ENCODE data around the gene UROC1.

Gene UROC1

GRCh38 chr3:126468028-126468891 lies 49.3 kb downstream of the UROC1 start:
- Histone ChIP-seq H3K9ac (ENCODE audit: low read depth, low read length, poor library complexity, severe bottlenecking) (no peak overlapping the region), H3K4me3 (ENCODE audit: low read length, poor library complexity, severe bottlenecking) (peak overlapping the region; percentile 13), H4K20me1 (ENCODE audit: insufficient read depth, low read length, poor library complexity, severe bottlenecking) (peaks cover 86% of the 10 kb centered on the region), H2AFZ (ENCODE audit: low read length) (no peak overlapping the region), H3K4me1 (ENCODE audit: insufficient read depth, low read length, poor library complexity, severe bottlenecking) (peaks cover 58% of the 10 kb centered on the region), H3K27me3 (ENCODE audit: insufficient read depth, low read length, poor library complexity, severe bottlenecking) (no peaks in the 10 kb centered on the region), H3K9me3 (ENCODE audit: insufficient read depth, low read depth, low read length) (no peaks in the 10 kb centered on the region), H3K79me2 (ENCODE audit: insufficient read depth, low read length) (peaks cover 97% of the 10 kb centered on the region), H3F3A (ENCODE audit: low read depth) (no peaks in the 10 kb centered on the region), H3K9me2 (replicated peaks; ENCODE audit: low read depth, low read length) (no peaks in the 10 kb centered on the region), H3K36me3 (ENCODE audit: insufficient read depth, low read length) (peaks cover 77% of the 10 kb centered on the region), H3K4me2 (ENCODE audit: low read depth, low read length, poor library complexity, severe bottlenecking) (peak overlapping the region; percentile 94)
- TF ChIP-seq EZH2phosphoT487 (IDR thresholded peaks at IDR 0.05; ENCODE audit: borderline replicate concordance) (no peak), CTCF (conservative IDR thresholded peaks at IDR 0.05; ENCODE audit: low read length) (no peak)

GRCh38 chr3:126467611-126467955 lies 50.0 kb downstream of the UROC1 start:
- no peak for TF ChIP-seq EZH2phosphoT487 (IDR thresholded peaks at IDR 0.05; ENCODE audit: borderline replicate concordance)
- no peak for TF ChIP-seq CTCF (conservative IDR thresholded peaks at IDR 0.05; ENCODE audit: low read length)
- Histone ChIP-seq H3K9ac (ENCODE audit: low read depth, low read length, poor library complexity, severe bottlenecking) (peak overlapping the region; percentile 6), H3K4me1 (ENCODE audit: insufficient read depth, low read length, poor library complexity, severe bottlenecking) (peaks cover 51% of the 10 kb centered on the region), H3F3A (ENCODE audit: low read depth) (no peaks in the 10 kb centered on the region), H3K27me3 (ENCODE audit: insufficient read depth, low read length, poor library complexity, severe bottlenecking) (no peaks in the 10 kb centered on the region), H3K9me3 (ENCODE audit: insufficient read depth, low read depth, low read length) (no peaks in the 10 kb centered on the region), H4K20me1 (ENCODE audit: insufficient read depth, low read length, poor library complexity, severe bottlenecking) (peaks cover 80% of the 10 kb centered on the region), H3K4me3 (ENCODE audit: low read length, poor library complexity, severe bottlenecking) (peak overlapping the region; percentile 2), H2AFZ (ENCODE audit: low read length) (no peak overlapping the region), H3K4me2 (ENCODE audit: low read depth, low read length, poor library complexity, severe bottlenecking) (peak overlapping the region; percentile 94), H3K79me2 (ENCODE audit: insufficient read depth, low read length) (peaks cover 93% of the 10 kb centered on the region), H3K9me2 (replicated peaks; ENCODE audit: low read depth, low read length) (no peaks in the 10 kb centered on the region), H3K36me3 (ENCODE audit: insufficient read depth, low read length) (peaks cover 81% of the 10 kb centered on the region)

- H3K9ac ChIP-seq (ENCODE audit: low read depth, low read length, poor library complexity, severe bottlenecking), result peak overlapping the region; percentile 6
- H4K20me1 ChIP-seq (ENCODE audit: insufficient read depth, low read length, poor library complexity, severe bottlenecking), result peaks cover 76% of the 10 kb centered on the region
- peaks cover 92% of the 10 kb centered on the region for H3K79me2 ChIP-seq (ENCODE audit: insufficient read depth, low read length)
- no peaks in the 10 kb centered on the region for H3K27me3 ChIP-seq (ENCODE audit: insufficient read depth, low read length, poor library complexity, severe bottlenecking)
- H3K9me2 ChIP-seq (replicated peaks; ENCODE audit: low read depth, low read length), result no peaks in the 10 kb centered on the region
- H3F3A ChIP-seq (ENCODE audit: low read depth), result no peaks in the 10 kb centered on the region
- peak overlapping the region; percentile 2 for H3K4me3 ChIP-seq (ENCODE audit: low read length, poor library complexity, severe bottlenecking)
- peaks cover 48% of the 10 kb centered on the region for H3K4me1 ChIP-seq (ENCODE audit: insufficient read depth, low read length, poor library complexity, severe bottlenecking)
- H2AFZ ChIP-seq (ENCODE audit: low read length), result no peak overlapping the region
- TF ChIP-seq EZH2phosphoT487 (IDR thresholded peaks at IDR 0.05; ENCODE audit: borderline replicate concordance) (no peak), CTCF (conservative IDR thresholded peaks at IDR 0.05; ENCODE audit: low read length) (no peak)
- peaks cover 87% of the 10 kb centered on the region for H3K36me3 ChIP-seq (ENCODE audit: insufficient read depth, low read length)
- no peaks in the 10 kb centered on the region for H3K9me3 ChIP-seq (ENCODE audit: insufficient read depth, low read depth, low read length)
- H3K4me2 ChIP-seq (ENCODE audit: low read depth, low read length, poor library complexity, severe bottlenecking), result peak overlapping the region; percentile 94
Measured at GRCh38 chr3:126466886-126467610, 50.5 kb downstream of the UROC1 start.

All from Loucy (cell line).